Amniotic epithelial cell (primary cell): Measurements from ENCODE around the gene FBRSL1.

ENCODE experiments used
- DNase-seq: peaks from one replicate; pipeline ENCODE4 v3.0.0-alpha.2; 2010; ENCODE audit warnings: low read depth

FBRSL1 gene

GRCh38 chr12:132558861-132559623, 69.1 kb downstream of the FBRSL1 start:
- no peak for DNase-seq

- DNase-seq = peak; percentile 15
Observed at GRCh38 chr12:132559652-132560363, 69.9 kb downstream of the FBRSL1 start.

GRCh38 chr12:132560364-132560613, 70.3 kb downstream of the FBRSL1 start:
- no peak for DNase-seq

GRCh38 chr12:132560614-132561426, 70.9 kb downstream of the FBRSL1 start:
- DNase-seq = peak; percentile 27
